GM18520 (cell line): ENCODE measurements around the gene MPPED1.

Experiments
- ATAC-seq: cut with Tn5 transposase; IDR thresholded peaks from one replicate; pipeline ENCODE4 v1.9.1; 2021; ENCODE audit not compliant: unreplicated experiment

Gene MPPED1

DNA sequence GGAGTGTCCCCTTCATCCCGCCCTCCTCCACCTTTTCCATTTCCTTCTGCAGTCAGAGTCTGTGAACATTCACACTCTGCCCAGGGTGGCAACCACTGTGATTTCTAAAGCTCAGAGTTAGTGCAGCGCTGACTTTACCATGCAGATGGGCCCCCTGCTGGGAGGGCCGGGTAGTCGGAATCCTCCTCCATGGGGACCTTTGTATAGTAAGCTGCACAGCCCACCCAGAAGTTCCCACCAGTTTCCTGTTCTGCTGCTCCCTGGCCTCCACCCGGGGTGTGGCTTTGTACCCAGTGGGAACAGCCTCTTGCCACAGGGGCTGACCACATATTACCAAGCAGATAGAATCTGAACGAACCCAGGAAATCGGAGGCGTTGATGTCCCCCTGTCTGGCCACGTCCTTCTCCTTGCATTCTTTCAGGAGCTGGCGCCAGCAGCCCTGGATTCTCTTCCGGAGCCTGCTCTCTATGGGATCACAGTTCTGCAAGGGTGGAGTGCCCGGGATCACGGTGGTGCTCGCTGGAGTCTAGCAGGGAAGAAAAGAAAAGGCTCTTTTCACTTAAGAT is 125.3 kb downstream of the MPPED1 start:
- no peak for ATAC-seq

GRCh38 chr22:43539572-43540528 is 128.0 kb downstream of the MPPED1 start:
- ATAC-seq, result no peak

GRCh38 chr22:43540529-43540923 is 128.7 kb downstream of the MPPED1 start:
- ATAC-seq, result no peak

DNA sequence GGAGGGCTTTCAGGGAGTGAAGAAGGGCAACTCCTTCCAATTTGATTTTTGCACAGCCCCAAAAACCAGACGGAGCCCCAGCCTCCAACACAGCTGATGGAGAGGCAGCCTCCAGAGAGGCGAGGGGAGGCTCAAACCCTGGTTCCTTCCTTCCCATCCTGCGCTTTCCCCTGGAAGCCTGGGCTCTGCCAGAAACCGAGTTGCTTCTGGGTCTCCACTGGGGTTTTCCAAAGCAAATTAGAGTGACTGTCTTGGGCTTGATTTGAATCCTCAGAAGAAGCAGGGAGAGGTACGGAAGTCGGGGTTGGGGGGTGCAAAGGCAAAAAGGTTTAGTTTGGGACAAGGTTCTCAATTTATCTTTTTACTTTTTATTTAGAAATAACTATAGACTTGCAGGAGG is 129.2 kb downstream of the MPPED1 start:
- no peak for ATAC-seq

DNA sequence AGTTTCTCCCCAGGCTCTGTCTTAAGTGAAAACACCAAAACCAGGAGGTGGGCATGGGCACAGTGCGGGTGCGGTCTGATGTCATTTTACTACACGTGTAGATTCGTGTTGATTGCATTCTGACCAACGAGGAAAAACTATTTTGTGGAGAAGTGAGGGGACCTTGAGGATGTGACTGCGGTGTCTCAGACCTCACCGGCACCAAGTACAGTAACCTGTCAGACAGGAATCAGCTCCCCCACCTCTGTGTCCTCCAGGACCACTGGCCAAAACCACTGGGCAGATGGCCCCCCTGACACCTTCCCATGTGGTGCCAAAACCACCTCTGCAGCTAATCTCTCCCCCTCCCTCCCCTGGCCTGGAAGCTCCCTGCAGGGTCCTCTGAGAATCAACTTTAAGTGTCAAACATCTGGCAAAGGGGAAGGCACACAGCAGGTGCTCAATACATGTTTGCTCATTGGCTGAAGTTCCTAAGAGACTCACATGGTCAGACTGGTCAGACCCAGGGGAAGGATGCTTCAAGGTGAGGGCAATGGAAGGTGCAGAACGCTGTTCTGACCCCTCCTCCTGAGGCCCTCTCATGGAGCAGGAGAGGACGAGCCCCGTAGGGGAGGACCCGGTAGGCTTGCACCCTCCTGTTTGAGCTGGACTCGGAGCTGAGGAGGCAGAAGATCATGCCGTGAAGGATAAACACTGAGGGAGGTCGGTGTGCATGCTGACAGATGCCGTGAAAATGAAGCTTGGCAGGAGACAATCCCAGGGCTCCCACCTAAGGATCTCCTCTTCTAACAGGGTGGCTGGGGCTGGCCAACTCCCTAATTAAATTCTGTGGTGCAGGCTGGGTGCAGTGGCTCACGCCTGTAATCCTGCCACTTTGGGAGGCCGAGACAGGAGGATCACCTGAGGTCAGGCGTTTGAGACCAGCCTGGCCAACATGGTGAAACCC is 129.9 kb downstream of the MPPED1 start:
- ATAC-seq, result no peak

GRCh38 chr22:43542681-43543521 is 131.1 kb downstream of the MPPED1 start:
- ATAC-seq, result no peak

GRCh38 chr22:43543522-43544288 is 131.9 kb downstream of the MPPED1 start:
- no peak for ATAC-seq

GRCh38 chr22:43544289-43544673 is 132.5 kb downstream of the MPPED1 start:
- ATAC-seq, result no peak

DNA sequence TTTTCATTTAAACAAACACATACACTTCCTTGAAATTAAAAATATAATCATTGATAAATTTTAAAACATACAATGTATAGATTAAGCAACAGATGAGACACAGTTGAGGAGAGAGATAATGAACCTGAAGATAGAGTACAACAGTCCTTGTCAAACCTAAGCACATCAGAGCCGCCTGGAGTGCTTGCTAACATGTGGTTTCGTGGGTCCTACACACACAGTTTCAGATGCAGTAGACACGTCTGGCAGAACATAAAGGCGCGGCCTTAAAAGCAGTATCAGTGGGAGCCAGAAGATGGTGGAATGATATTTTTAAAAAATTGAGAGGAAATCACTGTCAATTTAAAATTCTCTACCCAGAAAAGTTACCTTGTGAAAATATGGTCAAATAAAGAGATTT is 134.4 kb downstream of the MPPED1 start:
- no peak for ATAC-seq

DNA sequence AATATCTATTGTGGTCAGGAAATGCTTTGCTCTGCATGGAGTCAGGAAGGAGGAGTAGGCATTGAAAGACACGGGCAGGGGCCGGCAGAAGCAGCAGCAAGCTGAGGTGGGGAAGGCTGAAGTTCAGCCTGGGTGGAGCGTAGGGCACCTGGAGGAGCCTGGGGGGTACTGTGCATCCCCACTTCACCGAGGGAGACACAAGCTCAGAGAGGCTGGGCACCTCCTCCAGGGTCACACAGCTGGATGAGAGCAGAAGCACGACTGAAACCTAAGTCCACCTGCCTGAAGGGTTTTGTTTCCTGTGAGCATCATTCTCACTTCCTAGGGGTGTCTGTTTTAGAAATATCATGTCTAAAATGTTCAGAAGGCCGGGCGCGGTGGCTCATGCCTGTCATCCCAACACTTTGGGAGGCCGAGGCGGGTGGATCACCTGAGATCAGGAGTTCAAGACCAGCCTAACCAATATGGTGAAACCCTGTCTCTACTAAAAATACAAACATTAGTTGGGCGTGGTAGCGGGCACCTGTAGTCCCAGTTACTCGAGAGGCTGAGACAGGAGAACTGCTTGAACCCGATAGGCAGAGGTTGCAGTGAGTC is 138.3 kb downstream of the MPPED1 start:
- ATAC-seq, result no peak

DNA sequence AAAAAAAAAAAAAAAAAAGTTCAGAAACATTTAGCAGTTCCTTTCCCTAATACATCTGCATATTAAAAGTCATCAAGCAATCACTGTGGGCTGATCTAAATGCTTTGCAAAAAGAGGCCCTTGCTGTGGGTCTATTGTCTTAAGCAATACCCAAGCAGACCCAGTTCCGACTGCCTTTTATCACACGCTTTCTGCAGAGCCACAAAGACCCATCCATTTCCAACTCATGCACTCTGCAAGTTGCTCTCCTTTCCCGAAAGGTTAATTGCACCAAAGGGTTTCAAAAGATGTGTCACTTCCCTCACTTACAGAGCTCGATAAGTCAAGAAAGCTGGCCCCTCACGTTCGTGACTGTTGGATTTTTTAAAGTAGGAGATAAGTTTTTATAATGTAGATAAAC is 138.9 kb downstream of the MPPED1 start:
- ATAC-seq, result no peak

- ATAC-seq, result no peak
These were observed 141.8 kb downstream of the MPPED1 start for GRCh38 chr22:43553451-43554258.

- ATAC-seq, result no peak
These were observed 142.4 kb downstream of the MPPED1 start for GRCh38 chr22:43554259-43554636.

DNA sequence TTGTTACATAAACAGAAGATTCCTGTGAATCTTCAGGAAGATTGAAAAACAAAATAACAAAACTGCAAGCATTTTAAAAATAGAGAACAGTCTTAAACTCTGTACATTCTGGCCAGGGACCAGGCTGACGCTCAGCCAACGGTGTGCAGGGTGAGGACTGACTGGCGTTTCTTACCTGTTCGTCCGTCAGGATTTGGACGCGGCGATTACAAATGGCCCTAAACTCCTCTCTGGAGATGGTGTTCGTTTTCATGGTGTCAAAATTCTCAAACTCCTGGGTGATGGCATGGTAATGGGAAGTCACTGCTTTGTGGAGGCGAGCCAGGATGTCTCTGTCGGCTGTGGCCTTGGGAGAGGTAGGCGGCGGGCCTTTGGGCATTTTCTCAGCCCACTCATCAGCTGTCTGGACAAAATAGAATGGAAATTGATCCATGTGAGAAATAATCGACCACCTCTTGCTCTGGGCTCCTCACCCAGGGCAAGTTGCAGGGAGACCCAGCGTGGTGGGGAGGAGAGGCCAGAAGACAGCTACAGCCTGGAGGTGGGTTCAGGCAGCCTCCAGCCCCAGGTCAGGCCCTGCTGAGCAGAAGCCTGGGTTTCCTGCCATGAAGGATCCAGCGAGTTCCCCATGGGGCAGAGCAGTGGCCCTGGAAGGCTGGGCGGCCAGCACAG is 143.0 kb downstream of the MPPED1 start:
- ATAC-seq, result no peak

GRCh38 chr22:43555561-43556515 is 144.0 kb downstream of the MPPED1 start:
- ATAC-seq, result no peak
